ENCODE data around the gene CCER1.
A peak's percentile ranks its signal among the peaks of the same experiment; 100 is the strongest.

Gene CCER1

GRCh38 chr12:90920222-90920621, 34.8 kb downstream of the CCER1 start:
- no peak for TF ChIP-seq CTCF (IDR thresholded peaks at IDR 0.05; ENCODE audit: insufficient read depth, low read depth, low read length, missing control alignments)
- H3K4me3 ChIP-seq (ENCODE audit: low read length) = no peak overlapping the region
- DNase-seq (ENCODE audit: low read depth) = no peak

GRCh38 chr12:90917431-90917830, 37.5 kb downstream of the CCER1 start:
- no peak for TF ChIP-seq CTCF (IDR thresholded peaks at IDR 0.05; ENCODE audit: insufficient read depth, low read depth, low read length, missing control alignments)
- DNase-seq (ENCODE audit: low read depth) = no peak
- no peak overlapping the region for H3K4me3 ChIP-seq (ENCODE audit: low read length)

- no peak for DNase-seq (ENCODE audit: low read depth)
These were observed 38.5 kb downstream of the CCER1 start for GRCh38 chr12:90916516-90916915.

GRCh38 chr12:90915353-90915752, 39.6 kb downstream of the CCER1 start:
- no peak for TF ChIP-seq CTCF (IDR thresholded peaks at IDR 0.05; ENCODE audit: insufficient read depth, low read depth, low read length, missing control alignments)
- H3K4me3 ChIP-seq (ENCODE audit: low read length) = no peak overlapping the region
- no peak for DNase-seq (ENCODE audit: low read depth)

More at GRCh38 chr12:90916516-90916915, 38.5 kb downstream of the CCER1 start:
- no peak overlapping the region for H3K4me3 ChIP-seq (ENCODE audit: low read length)
- no peak for TF ChIP-seq CTCF (IDR thresholded peaks at IDR 0.05; ENCODE audit: insufficient read depth, low read depth, low read length, missing control alignments)

- TF ChIP-seq CTCF (IDR thresholded peaks at IDR 0.05; ENCODE audit: insufficient read depth, low read depth, low read length, missing control alignments) = no peak
- peak; percentile 19 for DNase-seq (ENCODE audit: low read depth)
- no peak overlapping the region for H3K4me3 ChIP-seq (ENCODE audit: low read length)
These were observed 44.0 kb downstream of the CCER1 start for GRCh38 chr12:90910958-90911357.

GRCh38 chr12:90909069-90909770, 45.8 kb downstream of the CCER1 start:
- peak; percentile 89 for TF ChIP-seq CTCF (IDR thresholded peaks at IDR 0.05; ENCODE audit: insufficient read depth, low read depth, low read length, missing control alignments)
- DNase-seq (ENCODE audit: low read depth) = peak; percentile 59
- no peak overlapping the region for H3K4me3 ChIP-seq (ENCODE audit: low read length)

- H3K4me3 ChIP-seq (ENCODE audit: low read length) = no peak overlapping the region
- no peak for TF ChIP-seq CTCF (IDR thresholded peaks at IDR 0.05; ENCODE audit: insufficient read depth, low read depth, low read length, missing control alignments)
- DNase-seq (ENCODE audit: low read depth) = peak; percentile 44
These were observed 46.5 kb downstream of the CCER1 start for GRCh38 chr12:90908465-90908864.

Measured in epithelial cell of esophagus (primary cell).